ENCODE measurements around the gene HOXC12.

GRCh38 chr12:53976823-53977595, 22.3 kb downstream of the HOXC12 start:
- TF ChIP-seq POLR2A (IDR thresholded peaks at IDR 0.05), result no peak
- TF ChIP-seq CTCF (IDR thresholded peaks at IDR 0.05 in 4 of 5, conservative IDR thresholded peaks at IDR 0.05 in 1 of 5), result no peak

All from gastrocnemius medialis (tissue), 4 donors.